ENCODE measurements around the gene CHAD. TPM values are rescaled to one million over a fixed set of nuclear protein-coding genes. Genes with fewer than 3 reads are reported as not detected.

The CHAD gene
- total RNA-seq, 1 experiment from 2014 or later: not detected

DNA sequence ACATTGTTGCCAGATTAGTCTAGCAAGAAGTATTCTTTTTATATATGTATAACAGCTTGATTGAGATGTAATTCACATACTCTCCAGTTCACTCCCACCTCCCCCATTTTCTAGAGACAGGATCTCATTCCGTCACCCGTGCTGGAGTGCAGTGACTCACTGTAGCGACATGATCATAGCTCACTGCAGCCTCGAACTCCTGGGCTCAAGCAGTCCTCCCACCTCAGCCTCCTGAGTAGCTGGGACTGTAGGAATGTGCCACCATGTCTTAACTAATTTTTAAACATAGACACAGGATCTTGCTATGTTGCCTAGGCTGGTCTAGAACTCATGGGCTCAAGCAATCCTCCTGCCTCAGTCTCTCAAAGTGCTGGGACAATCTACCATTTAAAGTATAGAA, 6.7 kb upstream of the CHAD start:
- DNase-seq (ENCODE audit: low read depth): no peak

DNA sequence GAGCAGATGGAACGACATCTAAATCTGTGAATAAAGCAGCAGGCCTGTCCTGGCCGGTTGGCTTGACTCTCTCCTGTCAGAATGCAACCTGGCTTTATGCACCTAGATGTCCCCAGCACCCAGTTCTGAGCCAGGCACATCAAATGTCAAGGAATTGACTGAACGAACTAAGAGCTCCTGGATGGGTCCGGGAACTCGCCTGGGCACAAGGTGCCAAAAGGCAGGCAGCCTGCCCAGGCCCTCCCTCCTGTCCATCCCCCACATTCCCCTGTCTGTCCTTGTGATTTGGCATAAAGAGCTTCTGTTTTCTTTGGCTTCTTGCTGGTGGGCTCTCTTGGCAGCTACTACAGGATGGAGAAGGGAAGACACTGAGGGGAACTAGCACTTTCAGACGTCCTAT, 5.8 kb upstream of the CHAD start:
- no peak for DNase-seq (ENCODE audit: low read depth)

DNA sequence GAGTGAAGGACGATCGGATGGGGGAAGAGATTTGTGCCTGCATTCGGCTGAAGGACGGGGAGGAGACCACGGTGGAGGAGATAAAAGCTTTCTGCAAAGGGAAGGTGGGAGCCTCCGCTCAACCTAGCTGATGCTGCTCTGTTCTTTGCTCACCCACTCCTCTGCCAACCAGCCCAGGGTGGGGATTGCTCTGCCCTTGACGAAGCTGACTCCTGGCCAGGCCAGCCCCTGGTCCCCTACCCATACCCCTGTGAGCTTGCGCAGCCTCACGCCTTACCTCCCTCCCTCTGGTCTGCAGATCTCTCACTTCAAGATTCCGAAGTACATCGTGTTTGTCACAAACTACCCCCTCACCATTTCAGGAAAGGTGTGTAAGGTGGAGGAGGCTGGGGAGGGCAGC, 5.2 kb upstream of the CHAD start:
- no peak for DNase-seq (ENCODE audit: low read depth)

DNA sequence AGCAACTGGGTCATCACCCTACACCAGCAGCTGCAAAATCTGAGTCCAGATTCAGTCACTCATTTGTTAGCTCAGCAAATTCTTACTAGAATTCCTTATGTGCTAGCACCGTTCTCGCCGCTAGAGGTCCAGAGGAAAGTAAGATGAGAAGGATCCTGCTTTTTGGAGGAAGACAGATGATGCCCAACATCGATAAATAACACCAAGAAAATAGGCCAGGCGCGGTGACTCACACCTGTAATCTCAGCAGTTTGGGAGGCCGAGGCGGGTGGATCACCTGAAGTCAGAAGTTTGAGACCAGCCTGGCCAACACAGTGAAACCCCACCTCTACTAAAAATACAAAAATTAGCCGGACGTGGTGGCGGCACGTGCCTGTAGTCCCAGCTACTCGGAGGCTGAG, 4.1 kb upstream of the CHAD start:
- peak; percentile 65 for DNase-seq (ENCODE audit: low read depth)

DNA sequence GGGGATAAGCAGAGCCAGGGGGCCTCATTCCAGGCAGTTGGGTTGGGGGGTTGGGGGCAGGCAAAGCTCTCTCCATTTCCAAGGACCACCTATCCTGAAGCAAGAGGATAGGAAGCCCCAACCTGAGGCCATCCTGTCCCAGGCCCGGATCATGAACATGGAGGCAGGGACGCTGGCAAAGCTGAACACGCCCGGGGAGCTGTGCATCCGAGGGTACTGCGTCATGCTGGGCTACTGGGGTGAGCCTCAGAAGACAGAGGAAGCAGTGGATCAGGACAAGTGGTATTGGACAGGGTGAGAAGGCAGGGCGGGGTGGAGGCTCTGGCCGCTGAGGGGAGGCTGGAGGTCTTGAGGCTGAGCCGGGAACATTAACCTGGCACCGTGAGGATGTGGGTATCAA, 3.6 kb upstream of the CHAD start:
- DNase-seq (ENCODE audit: low read depth): no peak

DNA sequence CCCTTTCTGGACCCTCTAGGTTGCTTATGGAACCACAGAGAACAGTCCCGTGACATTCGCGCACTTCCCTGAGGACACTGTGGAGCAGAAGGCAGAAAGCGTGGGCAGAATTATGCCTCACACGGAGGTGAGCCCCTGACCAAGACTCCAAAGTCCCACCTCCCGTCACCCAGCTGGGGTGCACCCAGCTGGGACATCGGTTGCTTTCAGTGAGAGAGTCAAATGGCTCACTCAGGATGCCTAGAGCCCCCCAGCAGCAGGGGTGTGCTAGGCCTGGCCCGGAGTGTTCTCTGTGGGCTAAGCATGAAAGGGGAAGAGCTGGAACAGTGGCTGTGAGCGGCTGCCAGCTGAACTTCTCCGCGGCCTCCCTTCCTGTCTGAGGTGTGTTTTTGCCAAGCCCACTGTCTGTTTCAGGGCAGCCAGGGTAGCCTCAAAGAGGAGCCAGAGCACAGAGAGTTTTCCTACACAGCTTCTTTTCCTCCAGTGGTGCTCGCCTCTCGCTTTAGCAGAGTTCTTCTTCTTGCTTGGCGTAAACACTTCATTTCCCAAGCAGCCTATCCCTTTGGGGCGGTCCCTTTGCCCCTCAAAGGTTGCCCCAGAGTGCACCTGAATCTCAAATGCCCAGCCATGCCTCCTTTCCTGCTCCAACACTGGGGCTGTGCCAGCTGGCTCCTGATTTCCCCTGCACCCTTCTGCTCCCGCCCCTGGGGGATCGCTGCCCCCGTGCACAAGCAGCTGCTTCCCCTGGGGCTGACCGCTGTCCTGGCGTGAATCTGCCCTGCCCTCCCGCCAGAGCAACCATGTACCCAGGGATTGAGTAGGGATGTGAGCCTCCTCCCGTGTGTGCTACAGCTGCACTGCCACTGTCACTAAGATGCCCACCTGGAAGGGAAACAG, 2.6 kb upstream of the CHAD start:
- DNase-seq (ENCODE audit: low read depth): no peak

DNA sequence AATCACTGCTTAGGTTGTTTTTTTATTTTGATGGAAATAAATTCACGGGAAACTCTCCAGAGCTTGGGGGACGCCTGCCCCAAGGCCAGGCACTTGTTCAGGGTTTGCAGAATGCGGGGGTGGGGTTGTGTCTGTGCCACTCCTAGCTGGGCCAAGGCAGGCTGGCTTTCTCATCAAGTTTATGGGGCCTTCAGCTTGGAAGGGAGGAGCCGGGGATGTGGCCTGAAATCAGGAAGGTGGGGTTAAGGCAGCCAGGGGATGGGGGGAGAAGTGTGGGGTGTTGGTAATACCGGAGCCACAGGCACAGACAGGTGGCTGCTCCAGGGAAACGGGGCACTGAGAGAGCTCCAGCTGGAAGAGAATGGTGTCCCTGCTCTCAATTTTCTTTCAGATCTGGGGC, 1.7 kb upstream of the CHAD start:
- no peak for DNase-seq (ENCODE audit: low read depth)

DNA sequence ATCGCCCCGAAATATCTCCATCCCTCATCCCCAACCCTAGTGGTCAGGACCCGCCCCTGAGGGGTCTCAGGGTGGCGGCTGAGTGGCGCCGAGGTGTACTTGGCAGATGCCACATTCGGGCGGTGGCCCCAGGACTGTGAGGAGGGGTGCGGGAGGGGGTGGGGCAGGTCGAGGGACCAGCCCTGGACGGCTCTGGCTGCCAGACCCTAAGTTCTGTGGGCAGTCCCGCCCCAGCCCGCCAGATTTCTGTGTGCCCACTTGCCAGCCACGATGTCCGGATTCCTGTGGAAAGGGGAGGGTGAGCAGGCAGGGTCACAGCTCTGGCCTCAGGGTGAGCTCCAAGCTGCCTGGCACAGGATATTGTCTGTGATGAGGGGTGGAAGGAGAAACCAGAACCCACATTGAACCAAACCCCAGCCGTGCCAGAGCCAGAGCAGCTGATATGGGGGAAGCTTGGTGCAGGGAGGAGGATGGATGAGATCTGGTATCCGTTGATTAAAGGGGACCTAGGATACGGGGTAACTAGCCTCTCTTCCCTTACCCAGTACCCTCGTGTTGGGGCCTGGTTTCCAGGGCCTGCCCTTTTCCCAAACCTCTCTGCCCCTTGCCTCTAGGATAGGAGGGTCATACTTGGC, 1.1 kb upstream of the CHAD start:
- no peak for DNase-seq (ENCODE audit: low read depth)

DNA sequence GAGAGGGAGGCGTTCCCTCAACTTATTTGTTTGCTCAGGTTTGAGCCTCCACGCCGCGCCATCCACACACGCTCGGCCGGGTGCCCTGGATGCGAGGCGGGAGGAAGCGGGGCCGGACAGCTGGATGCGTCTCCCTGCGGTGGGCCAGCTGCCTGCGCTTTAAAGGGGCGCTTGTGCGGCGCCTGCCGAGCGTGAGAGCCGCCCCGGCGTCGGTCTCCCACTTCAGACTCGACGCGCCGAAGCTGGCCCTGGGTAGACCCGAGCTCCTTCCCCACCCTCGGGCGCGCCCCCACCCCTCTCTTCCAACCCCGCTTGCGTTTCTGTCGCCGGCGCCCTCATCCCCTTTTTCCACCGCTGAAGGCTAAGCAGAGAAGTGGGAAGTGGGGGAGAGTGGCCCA, 527 bp upstream of the CHAD start:
- DNase-seq (ENCODE audit: low read depth): no peak

DNA sequence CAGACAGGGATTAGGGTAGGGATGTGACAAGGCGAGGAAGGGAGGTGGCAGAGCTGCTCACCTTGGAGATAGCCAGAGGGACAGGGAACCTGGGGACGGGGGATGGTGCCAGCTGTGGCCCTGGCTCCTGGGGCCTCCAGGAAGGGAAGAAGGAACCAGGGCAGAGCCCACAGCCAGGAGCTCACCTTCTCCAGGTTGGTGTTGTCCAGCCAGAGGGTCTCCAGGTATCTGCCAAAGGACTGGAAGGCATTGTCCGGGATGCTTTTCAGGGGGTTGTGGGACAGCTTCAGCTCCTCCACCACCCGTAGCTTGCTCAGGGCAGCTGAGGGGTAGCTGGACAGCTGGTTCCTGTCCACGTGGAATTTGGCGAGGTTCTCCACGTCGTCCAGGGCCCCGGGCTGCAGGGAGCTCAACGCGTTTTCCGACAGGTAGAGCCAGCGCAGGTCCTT, 801 bp downstream of the CHAD start:
- DNase-seq (ENCODE audit: low read depth): no peak

DNA sequence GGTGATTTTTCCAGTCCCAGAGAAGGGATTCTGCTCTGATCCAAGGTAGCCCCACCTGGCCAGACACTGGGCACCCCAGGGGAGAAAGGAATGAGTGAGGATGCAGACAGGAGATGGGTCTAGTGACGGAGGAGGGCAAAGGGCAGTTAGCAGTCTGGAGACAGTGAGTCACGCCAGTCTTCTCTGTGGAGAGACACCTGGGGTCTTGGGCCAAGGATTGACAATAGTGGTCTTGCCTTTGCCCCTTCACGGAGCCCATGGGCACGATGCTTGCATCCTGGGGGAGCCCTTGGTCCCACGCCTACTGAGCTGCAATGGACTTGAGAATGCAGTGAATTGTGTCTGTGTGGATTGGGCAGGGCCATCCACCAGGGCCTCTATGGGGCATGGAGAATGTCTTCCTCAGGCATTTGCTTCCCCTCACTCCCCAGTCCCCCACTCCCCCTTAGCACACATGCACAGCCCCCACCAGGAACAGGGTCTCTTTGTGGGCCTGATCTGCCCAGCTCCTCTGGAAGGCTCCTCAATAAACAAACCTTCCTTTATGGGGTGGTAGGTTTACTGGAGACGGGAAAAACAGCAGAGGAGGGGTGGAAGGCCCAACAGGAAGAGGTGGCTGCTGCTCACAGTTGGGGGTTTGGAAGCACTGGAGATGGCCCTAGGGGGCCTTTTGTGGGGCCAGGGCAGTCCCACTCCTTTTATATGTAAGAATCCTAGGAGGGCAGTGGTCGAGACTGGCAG, 1.4 kb downstream of the CHAD start:
- no peak for DNase-seq (ENCODE audit: low read depth)

DNA sequence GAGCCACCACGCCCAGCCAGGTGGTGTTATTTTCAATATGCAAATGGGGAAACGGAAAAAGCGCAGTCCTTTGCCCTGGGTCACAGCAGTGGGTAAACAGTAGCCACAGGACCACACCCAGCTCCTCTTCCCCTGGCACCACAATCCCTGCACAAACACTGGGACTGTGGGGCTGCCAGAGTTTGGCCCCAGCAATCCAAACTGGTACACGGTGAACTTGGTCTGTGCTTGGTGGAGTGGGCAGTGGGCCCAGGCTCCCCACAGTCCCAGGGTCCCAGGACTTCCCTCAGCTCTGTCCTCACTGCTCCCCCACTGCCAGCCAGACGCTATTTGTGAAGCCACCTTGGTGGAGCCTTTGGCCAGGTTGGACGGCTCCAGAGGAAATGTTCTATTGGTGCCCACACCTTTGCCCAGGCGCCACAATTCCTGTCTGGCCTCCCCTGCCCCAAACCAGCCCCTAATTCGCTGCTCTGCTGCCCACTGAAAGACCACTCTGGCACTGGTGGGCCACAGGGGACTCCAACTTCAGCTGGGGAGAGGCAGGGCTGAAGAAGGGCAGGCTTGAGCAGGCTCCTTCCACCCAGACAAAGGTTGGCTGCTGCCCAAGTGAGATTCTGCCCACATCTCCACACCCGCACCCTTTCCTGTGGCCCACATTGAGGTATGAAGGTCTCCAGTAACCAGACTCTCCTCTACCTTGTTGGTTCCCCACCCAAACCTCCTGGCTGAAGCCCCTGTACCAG, 2.1 kb downstream of the CHAD start:
- no peak for DNase-seq (ENCODE audit: low read depth)

DNA sequence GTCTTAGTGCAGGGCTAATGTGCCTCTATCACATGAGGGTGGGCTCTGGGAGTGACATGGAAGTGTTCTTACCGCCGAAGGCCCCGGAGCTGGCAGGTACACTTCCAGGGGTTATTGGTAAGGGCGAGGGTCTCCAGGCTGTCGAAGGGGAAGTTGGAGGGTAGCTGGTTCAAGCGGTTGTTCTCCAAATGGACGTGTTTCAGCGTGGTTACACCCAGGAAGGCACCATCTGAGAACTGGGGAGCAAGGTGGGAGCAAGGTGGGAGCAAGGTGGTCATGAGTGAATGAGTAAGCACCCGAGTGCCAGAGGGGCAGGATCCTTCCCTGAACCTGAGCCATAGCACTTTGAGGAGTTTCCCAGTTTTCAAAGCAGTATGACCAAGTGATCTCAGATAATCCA, 3.0 kb downstream of the CHAD start:
- DNase-seq (ENCODE audit: low read depth): no peak

DNA sequence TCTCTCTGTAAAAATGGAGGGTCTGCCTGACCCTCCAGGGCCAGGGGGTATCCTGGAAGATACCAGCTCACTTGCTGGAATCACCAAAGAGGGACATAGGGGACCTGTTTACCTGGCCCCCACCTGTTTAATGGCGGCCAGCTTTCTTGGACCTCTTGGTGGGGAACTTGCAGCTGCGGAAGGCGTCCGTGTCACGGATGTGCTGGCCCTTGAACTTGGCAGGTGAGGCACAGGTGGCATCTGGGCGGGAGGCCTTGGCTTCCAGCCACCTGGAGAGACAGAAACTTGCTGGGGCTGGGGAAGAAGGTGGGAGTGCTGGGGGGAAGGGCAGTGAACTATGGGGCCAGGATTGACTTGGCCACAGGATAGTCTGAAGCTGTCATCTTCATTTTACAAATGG, 3.5 kb downstream of the CHAD start:
- no peak for DNase-seq (ENCODE audit: low read depth)

DNA sequence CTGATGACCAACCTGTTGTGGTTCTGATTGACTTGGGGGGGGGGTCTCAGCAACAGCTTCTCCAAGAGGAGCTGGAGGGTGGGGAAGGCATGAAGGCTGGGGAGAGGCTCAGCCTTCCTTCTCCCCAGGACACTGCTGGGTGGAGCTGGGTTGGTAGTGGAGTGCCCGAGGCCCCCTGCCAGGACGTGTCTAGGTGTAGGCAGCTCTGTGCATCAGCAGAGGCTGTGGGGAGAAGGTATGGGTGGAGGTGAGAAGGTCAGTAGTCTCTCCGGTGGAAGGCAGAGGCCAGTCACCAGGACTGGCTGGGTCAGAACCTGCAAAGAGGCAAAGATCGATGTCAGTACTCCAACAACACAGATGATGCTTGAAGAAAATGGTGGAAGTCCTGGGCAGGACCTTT, 3.9 kb downstream of the CHAD start:
- DNase-seq (ENCODE audit: low read depth): no peak

DNA sequence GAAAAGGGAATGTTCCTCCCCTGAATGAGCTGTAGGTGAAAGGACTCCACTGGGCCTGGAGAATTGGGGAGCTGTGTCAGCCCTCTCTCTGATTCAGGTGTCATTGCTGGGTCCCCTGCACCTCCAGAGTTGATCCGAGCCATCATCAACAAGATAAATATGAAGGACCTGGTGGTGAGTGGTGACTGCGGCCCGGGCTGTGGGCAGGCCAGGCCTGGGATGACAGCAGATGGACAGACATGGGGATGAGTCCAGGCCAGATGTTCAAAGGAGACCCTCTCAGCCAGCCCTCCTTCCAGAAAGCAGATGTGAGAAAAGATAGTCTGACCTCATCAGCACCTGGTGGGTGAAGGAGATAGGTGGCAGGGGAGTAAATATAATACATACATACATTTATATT, 4.6 kb downstream of the CHAD start:
- DNase-seq (ENCODE audit: low read depth): no peak

DNA sequence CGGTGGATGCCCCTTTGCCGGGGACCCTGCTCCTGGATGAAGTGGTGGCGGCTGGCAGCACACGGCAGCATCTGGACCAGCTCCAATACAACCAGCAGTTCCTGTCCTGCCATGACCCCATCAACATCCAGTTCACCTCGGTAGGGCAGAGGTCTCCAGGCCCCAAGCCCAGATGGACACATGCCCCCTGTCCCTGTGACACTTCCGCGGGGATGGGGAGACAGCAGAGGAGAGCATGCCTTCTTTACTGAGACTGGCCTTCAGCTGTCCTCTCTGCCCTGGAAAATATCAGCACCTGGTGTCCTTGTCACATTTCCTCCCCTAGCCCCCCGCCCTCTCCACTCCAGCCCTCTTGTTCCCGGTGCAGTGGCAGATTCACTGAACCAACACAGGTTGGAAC, 6.2 kb downstream of the CHAD start:
- DNase-seq (ENCODE audit: low read depth): no peak

DNA sequence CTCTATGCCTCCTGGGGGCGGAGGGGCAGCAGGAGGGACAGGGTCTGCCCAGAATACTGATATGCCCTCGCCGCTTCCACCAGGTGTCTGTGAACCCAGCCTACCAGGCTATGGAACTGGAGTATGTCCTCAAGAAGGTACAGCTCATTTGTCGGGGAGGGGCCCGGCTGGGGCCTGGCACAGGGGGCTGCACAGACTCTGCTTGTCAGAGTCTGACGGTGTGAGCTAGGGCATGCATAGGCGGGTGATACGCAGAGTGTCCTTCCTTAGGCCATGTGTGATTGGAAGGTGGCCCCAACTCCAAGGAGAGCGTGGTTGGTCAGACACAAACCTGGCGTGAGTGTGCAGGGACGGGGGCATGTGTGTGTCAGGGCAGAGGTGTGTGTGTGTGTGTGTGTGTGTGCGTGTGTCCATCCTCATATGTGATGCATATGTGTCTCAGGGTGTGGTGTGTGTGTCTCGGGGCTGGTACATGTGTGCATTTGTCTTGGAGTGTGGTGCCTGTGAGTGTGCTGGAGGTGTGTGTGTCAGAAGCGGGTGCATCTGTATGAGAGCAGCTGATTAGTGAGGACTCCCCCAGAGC, 7.0 kb downstream of the CHAD start:
- no peak for DNase-seq (ENCODE audit: low read depth)

DNA sequence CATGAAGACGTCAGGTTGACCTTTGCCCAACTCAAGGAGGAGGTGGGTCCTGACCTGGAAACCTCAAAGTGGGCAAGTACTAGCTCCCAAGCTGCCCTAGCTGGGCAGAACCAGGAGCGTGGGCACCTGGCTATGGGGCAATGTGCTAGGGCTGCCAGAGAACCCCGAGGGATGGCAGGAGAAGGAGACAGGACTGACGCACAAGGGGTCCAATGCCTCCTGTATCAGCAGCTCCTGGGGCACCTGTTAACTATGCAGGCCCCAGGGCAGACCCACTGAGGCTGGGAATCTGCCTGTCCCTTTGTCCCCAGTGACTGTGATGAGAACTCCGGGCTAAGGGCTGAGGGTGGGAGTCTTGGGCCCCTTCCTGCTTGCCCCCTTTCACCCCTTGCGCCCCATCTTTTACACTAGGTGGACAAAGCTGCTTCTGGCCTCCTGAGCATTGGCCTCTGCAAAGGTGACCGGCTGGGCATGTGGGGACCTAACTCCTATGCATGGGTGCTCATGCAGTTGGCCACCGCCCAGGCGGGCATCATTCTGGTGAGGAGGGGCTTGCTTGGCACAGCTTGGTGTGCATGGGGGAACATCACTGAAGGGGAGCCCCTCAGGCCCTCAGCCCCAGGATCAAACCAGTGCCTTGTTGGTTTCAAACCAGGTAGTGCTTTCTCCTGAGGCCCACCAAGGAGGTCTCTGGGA, 7.7 kb downstream of the CHAD start:
- no peak for DNase-seq (ENCODE audit: low read depth)

DNA sequence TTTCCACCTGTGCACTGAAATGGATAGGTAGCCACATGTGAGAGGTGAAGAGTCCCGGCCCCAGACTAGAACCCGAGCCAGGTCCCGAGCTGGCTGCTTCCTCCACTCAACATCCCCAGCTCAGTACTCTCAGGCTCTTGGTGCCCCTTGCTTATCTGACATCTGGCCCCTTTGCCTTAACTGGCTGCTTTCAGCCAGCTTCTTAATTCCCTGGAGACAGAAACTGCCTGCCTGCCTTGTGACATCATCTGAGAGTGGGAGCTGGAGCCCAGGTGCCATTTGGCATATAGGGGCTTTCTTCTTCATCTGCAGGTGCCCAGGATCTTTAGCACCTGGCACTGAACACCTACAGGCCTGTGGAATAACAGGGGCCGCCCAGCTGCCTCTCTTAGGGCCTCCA, 8.9 kb downstream of the CHAD start:
- no peak for DNase-seq (ENCODE audit: low read depth)
